ENCODE data around the gene ERCC3. TPM values are rescaled to one million over a fixed set of nuclear protein-coding genes. Genes with fewer than 3 reads are reported as not detected.
A peak's percentile ranks its signal among the peaks of the same experiment; 100 is the strongest.
"Not testable (repeated sequence)": the region's sequence is repeated elsewhere in the genome, so short reads cannot be mapped to it uniquely, and the experiment has no call there.

The ERCC3 gene
- total RNA-seq, 1 donor from 2014 or later: 68.3 TPM

DNA sequence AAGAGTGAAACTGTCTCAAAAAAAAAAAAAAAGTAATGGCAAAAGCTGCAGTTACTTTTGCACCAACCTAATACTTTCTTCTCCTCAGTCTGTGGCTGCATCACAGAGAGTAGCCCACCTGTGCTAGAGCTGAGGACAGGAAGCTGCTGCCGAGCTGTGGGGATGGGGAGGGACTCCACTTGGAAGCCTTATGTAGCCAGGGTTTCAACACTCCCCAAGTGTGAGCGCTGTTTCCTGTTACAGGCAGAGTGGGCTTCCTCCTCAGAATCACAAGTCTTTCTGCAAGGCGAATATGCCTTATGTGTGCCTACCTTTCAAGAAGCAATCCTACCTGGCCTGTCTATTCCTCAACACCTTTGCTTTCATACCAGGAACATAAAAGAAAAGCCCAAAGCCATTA, 37.6 kb downstream of the ERCC3 start:
- H3K27ac ChIP-seq: no peak overlapping the region
- H3K9me3 ChIP-seq: no peaks in the 10 kb centered on the region
- DNase-seq (ENCODE audit: extremely low spot score in 2 of 2): no peak
- peaks cover 2 to 43% of the 10 kb centered on the region in 2 donors for H3K36me3 ChIP-seq
- TF ChIP-seq POLR2A (IDR thresholded peaks at IDR 0.05): no peak
- TF ChIP-seq, protein P1, sequence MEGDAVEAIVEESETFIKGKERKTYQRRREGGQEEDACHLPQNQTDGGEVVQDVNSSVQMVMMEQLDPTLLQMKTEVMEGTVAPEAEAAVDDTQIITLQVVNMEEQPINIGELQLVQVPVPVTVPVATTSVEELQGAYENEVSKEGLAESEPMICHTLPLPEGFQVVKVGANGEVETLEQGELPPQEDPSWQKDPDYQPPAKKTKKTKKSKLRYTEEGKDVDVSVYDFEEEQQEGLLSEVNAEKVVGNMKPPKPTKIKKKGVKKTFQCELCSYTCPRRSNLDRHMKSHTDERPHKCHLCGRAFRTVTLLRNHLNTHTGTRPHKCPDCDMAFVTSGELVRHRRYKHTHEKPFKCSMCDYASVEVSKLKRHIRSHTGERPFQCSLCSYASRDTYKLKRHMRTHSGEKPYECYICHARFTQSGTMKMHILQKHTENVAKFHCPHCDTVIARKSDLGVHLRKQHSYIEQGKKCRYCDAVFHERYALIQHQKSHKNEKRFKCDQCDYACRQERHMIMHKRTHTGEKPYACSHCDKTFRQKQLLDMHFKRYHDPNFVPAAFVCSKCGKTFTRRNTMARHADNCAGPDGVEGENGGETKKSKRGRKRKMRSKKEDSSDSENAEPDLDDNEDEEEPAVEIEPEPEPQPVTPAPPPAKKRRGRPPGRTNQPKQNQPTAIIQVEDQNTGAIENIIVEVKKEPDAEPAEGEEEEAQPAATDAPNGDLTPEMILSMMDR (IDR thresholded peaks at IDR 0.05): no peak
- no peak for TF ChIP-seq POLR2AphosphoS5 (IDR thresholded peaks at IDR 0.05; ENCODE audit: insufficient read depth in 1 of 2, low read depth in 1 of 2)
- no peaks in the 10 kb centered on the region for H3K27me3 ChIP-seq
- no peak overlapping the region for H3K4me3 ChIP-seq
- no peaks in the 10 kb centered on the region for H3K4me1 ChIP-seq
- intact Hi-C loops (cut with DNase I): no loop called here

- no peaks in the 10 kb centered on the region for H3K27me3 ChIP-seq
- H3K9me3 ChIP-seq: no peaks in the 10 kb centered on the region
- peaks cover 2 to 37% of the 10 kb centered on the region in 2 donors for H3K36me3 ChIP-seq
- no peak for DNase-seq (ENCODE audit: extremely low spot score in 2 of 2)
- H3K27ac ChIP-seq: no peak overlapping the region
- no peak for TF ChIP-seq POLR2AphosphoS5 (IDR thresholded peaks at IDR 0.05; ENCODE audit: insufficient read depth in 1 of 2, low read depth in 1 of 2)
- TF ChIP-seq, protein P1 (IDR thresholded peaks at IDR 0.05): no peak
- no peak for TF ChIP-seq POLR2A (IDR thresholded peaks at IDR 0.05)
- no peaks in the 10 kb centered on the region for H3K4me1 ChIP-seq
- H3K4me3 ChIP-seq: no peak overlapping the region
- intact Hi-C loops (cut with DNase I): no loop called here
Measured at GRCh38 chr2:127255721-127256120, 38.2 kb downstream of the ERCC3 start.

- Histone ChIP-seq H3K4me3 (no peak overlapping the region), H3K36me3 (peaks cover 2 to 32% of the 10 kb centered on the region in 2 donors), H3K4me1 (no peaks in the 10 kb centered on the region), H3K27me3 (no peaks in the 10 kb centered on the region), H3K27ac (no peak overlapping the region), H3K9me3 (no peaks in the 10 kb centered on the region)
- TF ChIP-seq, protein P1 (IDR thresholded peaks at IDR 0.05): no peak
- TF ChIP-seq POLR2A (IDR thresholded peaks at IDR 0.05) (no peak), POLR2AphosphoS5 (IDR thresholded peaks at IDR 0.05; ENCODE audit: insufficient read depth in 1 of 2, low read depth in 1 of 2) (no peak)
- intact Hi-C loops (cut with DNase I): no loop called here
- no peak for DNase-seq (ENCODE audit: extremely low spot score in 2 of 2)
Measured at GRCh38 chr2:127255146-127255545, 38.8 kb downstream of the ERCC3 start.

DNA sequence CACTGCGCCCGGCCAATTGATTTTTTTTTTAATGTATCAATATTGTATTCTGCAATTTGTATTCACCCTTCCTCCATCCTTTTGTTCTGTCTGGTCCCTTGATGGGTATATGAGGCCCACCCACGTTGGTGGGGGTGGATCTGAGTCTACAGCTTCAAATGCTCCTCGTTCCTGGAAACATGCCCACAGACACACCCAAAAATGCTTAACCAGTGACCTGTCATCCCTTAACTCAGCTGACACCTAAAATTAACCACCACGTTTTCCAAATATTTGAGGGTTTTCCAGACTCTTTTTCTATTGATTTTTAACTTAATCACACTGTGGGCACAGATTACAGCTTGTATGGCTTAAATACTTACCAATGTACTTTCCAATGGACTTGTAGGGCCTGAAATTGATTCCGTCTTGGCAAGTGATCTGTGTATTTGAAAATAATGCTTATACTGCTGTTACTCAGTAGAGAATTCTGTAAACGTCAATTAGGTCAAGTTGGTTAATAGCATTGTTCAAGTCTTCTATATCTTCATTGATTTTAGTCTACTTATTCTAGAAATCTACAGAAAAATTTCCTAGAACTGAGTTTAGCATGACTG, 39.5 kb downstream of the ERCC3 start:
- peaks cover 2 to 25% of the 10 kb centered on the region in 2 donors for H3K36me3 ChIP-seq
- H3K27ac ChIP-seq: no peak overlapping the region
- H3K9me3 ChIP-seq: no peaks in the 10 kb centered on the region
- H3K27me3 ChIP-seq: no peaks in the 10 kb centered on the region
- no peaks in the 10 kb centered on the region for H3K4me1 ChIP-seq
- intact Hi-C loops (cut with DNase I): no loop called here
- TF ChIP-seq POLR2AphosphoS5 (IDR thresholded peaks at IDR 0.05; ENCODE audit: insufficient read depth in 1 of 2, low read depth in 1 of 2): no peak
- TF ChIP-seq, protein P1 (IDR thresholded peaks at IDR 0.05): no peak
- TF ChIP-seq POLR2A (IDR thresholded peaks at IDR 0.05): no peak
- no peak overlapping the region for H3K4me3 ChIP-seq
- DNase-seq (ENCODE audit: extremely low spot score in 2 of 2): no peak

DNA sequence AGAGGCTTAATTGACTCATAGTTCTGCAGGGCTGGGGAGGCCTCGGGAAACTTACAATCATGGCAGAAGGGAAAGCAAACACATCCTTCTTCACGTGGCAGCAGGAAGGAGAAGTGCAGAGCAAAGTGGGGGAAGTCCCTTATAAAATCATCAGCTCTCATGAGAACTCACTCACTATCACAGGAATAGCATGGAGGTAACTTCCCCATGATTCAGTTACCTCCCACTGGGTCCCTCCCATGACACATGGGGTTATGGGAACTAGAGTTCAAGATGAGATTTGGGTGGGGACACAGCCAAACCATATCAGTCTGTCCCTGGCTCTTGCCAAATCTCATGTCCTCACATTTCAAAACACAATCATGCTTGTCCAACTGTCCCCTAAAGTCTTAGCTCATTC, 52.8 kb downstream of the ERCC3 start:
- H3K27me3 ChIP-seq; H3K36me3 ChIP-seq; H3K9me3 ChIP-seq; intact Hi-C loops (cut with DNase I); H3K4me3 ChIP-seq; H3K4me1 ChIP-seq; H3K27ac ChIP-seq: not testable (repeated sequence)
- peak in 1 of 2 donors; percentile 10 for DNase-seq (ENCODE audit: extremely low spot score in 2 of 2)
